SK-N-SH treated with all-trans-retinoic acid at 6 μM for 48 hours (cell line): ENCODE results near the gene AKAP7.

Source experiments
- ARNTL ChIP-seq: fragments of 450-650 bp; formaldehyde crosslinking; IDR thresholded peaks from 2 replicates; pipeline ENCODE4 v1.5.0; 2020; ENCODE audit warnings: low read depth, mild to moderate bottlenecking, moderate library complexity, borderline replicate concordance
- ESRRG ChIP-seq: fragments of 250-450 bp; sonication (Bioruptor Pico); IDR thresholded peaks from 2 replicates; pipeline ENCODE4 v1.6.1; 2021; ENCODE audit warnings: mild to moderate bottlenecking
- RARB ChIP-seq: fragments of 250-450 bp; sonication (Bioruptor Pico); IDR thresholded peaks from 2 replicates; pipeline ENCODE4 v1.8.0; 2021; ENCODE audit warnings: mild to moderate bottlenecking, moderate library complexity
- ZFP3 ChIP-seq: fragments of 250-450 bp; sonication (Bioruptor Pico); IDR thresholded peaks from 2 replicates; pipeline ENCODE4 v1.5.0; 2020; ENCODE audit warnings: mild to moderate bottlenecking, moderate library complexity
- ZFP30 ChIP-seq: fragments of 450-650 bp; formaldehyde crosslinking; IDR thresholded peaks from 2 replicates; pipeline ENCODE4 v1.5.0; 2022; ENCODE audit warnings: mild to moderate bottlenecking, moderate library complexity
- TF ChIP-seq, protein P1 (sequence below): fragments of 250-450 bp; sonication (Bioruptor Pico); IDR thresholded peaks from 2 replicates; pipeline ENCODE4 v1.8.0; 2020; ENCODE audit warnings: mild to moderate bottlenecking, moderate library complexity, borderline replicate concordance
- TF ChIP-seq, protein P2 (sequence below): fragments of 250-450 bp; sonication (Bioruptor Pico); IDR thresholded peaks from 2 replicates; pipeline ENCODE4 v1.5.1; 2020; ENCODE audit warnings: low read depth, mild to moderate bottlenecking, moderate library complexity
- TF ChIP-seq, protein P3 (sequence below): fragments of 250-450 bp; sonication (Bioruptor Pico); IDR thresholded peaks from 2 replicates; pipeline ENCODE4 v1.8.0; 2021; ENCODE audit warnings: low read depth, mild to moderate bottlenecking, moderate library complexity, borderline replicate concordance

DNA sequence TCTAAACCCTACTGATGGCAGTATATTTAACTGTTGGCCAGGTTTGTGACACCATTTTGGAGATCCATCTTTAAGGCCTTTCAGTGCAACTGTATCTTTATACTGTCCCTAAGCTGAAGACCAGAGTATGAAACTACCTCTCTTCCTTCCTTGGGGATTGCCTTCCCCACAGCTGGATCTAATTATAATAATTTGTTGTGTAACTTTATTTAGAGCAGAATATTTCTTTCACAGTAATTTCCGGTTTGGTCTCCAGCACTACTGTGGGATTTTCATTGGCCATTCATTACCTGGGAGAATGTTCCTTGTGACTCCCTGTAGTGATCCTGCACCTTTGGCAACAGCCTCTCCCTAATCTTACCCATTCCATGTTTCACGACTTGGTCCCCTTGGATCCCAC lies 75.2 kb downstream of the AKAP7 start:
- TF ChIP-seq ZFP30 (no peak), RARB (no peak), ARNTL (CRISPR knock-in tag) (no peak), ESRRG (no peak), ZFP3 (no peak)
- TF ChIP-seq, protein P1, sequence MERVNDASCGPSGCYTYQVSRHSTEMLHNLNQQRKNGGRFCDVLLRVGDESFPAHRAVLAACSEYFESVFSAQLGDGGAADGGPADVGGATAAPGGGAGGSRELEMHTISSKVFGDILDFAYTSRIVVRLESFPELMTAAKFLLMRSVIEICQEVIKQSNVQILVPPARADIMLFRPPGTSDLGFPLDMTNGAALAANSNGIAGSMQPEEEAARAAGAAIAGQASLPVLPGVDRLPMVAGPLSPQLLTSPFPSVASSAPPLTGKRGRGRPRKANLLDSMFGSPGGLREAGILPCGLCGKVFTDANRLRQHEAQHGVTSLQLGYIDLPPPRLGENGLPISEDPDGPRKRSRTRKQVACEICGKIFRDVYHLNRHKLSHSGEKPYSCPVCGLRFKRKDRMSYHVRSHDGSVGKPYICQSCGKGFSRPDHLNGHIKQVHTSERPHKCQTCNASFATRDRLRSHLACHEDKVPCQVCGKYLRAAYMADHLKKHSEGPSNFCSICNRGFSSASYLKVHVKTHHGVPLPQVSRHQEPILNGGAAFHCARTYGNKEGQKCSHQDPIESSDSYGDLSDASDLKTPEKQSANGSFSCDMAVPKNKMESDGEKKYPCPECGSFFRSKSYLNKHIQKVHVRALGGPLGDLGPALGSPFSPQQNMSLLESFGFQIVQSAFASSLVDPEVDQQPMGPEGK, result no peak
- TF ChIP-seq, protein P2, sequence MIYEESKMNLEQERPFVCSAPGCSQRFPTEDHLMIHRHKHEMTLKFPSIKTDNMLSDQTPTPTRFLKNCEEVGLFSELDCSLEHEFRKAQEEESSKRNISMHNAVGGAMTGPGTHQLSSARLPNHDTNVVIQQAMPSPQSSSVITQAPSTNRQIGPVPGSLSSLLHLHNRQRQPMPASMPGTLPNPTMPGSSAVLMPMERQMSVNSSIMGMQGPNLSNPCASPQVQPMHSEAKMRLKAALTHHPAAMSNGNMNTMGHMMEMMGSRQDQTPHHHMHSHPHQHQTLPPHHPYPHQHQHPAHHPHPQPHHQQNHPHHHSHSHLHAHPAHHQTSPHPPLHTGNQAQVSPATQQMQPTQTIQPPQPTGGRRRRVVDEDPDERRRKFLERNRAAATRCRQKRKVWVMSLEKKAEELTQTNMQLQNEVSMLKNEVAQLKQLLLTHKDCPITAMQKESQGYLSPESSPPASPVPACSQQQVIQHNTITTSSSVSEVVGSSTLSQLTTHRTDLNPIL (CRISPR knock-in tag), result no peak
- TF ChIP-seq, protein P3, sequence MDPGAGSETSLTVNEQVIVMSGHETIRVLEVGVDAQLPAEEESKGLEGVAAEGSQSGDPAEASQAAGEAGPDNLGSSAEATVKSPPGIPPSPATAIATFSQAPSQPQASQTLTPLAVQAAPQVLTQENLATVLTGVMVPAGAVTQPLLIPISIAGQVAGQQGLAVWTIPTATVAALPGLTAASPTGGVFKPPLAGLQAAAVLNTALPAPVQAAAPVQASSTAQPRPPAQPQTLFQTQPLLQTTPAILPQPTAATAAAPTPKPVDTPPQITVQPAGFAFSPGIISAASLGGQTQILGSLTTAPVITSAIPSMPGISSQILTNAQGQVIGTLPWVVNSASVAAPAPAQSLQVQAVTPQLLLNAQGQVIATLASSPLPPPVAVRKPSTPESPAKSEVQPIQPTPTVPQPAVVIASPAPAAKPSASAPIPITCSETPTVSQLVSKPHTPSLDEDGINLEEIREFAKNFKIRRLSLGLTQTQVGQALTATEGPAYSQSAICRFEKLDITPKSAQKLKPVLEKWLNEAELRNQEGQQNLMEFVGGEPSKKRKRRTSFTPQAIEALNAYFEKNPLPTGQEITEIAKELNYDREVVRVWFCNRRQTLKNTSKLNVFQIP, result no peak
